ENCODE data around the gene PTTG1IP. TPM values are rescaled to one million over a fixed set of nuclear protein-coding genes. Genes with fewer than 3 reads are reported as not detected.

The PTTG1IP gene
- total RNA-seq, 1 experiment from 2014 or later: 330 TPM

DNA sequence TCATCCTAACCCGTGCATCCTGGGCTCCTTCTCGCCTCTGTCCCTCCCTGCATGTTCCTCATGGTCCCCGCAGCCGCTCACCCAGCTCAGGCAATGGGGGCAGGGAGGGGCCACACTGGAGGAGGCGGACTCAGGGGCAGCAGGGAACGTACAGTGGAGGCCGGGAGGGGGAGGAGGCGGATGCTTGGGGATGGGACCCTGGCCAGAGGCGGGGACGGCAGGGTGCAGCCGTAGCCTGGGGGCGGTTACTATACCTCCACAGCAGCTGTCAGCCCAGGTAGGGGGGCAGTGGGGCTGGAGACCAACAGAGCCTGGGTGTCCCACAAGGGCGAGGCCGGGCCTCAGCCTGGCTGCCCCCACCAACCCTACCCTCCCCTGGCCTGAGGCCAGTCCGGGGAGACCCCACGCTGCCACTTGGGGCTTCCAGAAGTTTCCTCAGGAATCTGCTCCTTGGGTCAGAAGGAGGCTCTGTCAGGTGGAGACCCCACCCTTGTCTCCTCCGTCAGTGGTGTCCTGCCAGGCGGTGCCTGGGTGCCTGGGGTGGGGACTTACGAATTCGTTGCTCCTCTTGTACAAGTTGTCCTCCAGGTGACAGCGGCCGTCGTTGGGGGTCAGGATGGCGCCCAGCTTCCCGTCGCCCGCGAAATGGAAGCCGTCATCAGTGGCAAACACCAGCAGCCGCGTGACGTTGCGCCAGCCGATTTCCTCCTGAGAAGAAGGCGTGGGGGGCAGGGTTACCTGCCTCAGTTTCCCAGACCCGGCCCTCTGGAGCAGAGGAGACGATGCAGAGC, 26.5 kb upstream of the PTTG1IP start:
- H4K20me1 ChIP-seq (ENCODE audit: low read length): no peaks in the 10 kb centered on the region
- ChIA-PET POLR2A (ENCODE audit: unreplicated experiment) (no interaction called here), CTCF (interaction anchor here (0.6 kb wide), 1 partner anchor 44 kb away, joined by 4 read pairs; no protein-coding TSS in a partner anchor)
- no peaks in the 10 kb centered on the region for H3K4me1 ChIP-seq (ENCODE audit: insufficient read depth, low read length)
- no peaks in the 10 kb centered on the region for H3K9me3 ChIP-seq (ENCODE audit: low read length)
- no peak overlapping the region for H3K9ac ChIP-seq (ENCODE audit: low read length)
- no peak overlapping the region for H3K4me3 ChIP-seq (ENCODE audit: low read length)
- H3K36me3 ChIP-seq (ENCODE audit: low read depth, low read length): peaks cover 14% of the 10 kb centered on the region
- no peak overlapping the region for H3K4me2 ChIP-seq (ENCODE audit: low read length)
- no peaks in the 10 kb centered on the region for H3K27me3 ChIP-seq (ENCODE audit: low read length)
- H3K27ac ChIP-seq (ENCODE audit: low read length): no peak overlapping the region
- H3F3A ChIP-seq (ENCODE audit: low read length, unreplicated experiment): peaks cover 6% of the 10 kb centered on the region
- no peaks in the 10 kb centered on the region for H3K79me2 ChIP-seq (ENCODE audit: low read length)
- no peak overlapping the region for H2AFZ ChIP-seq (ENCODE audit: low read length)
- H3K9me2 ChIP-seq (replicated peaks; ENCODE audit: low read length): no peaks in the 10 kb centered on the region
- DNase-seq (no peak), ATAC-seq (no peak)
- TF ChIP-seq EZH2 (IDR thresholded peaks at IDR 0.05; ENCODE audit: low read length, unreplicated experiment) (no peak), EZH2phosphoT487 (IDR thresholded peaks at IDR 0.05; ENCODE audit: borderline replicate concordance, low read length) (no peak)
- TF ChIP-seq, protein P1, sequence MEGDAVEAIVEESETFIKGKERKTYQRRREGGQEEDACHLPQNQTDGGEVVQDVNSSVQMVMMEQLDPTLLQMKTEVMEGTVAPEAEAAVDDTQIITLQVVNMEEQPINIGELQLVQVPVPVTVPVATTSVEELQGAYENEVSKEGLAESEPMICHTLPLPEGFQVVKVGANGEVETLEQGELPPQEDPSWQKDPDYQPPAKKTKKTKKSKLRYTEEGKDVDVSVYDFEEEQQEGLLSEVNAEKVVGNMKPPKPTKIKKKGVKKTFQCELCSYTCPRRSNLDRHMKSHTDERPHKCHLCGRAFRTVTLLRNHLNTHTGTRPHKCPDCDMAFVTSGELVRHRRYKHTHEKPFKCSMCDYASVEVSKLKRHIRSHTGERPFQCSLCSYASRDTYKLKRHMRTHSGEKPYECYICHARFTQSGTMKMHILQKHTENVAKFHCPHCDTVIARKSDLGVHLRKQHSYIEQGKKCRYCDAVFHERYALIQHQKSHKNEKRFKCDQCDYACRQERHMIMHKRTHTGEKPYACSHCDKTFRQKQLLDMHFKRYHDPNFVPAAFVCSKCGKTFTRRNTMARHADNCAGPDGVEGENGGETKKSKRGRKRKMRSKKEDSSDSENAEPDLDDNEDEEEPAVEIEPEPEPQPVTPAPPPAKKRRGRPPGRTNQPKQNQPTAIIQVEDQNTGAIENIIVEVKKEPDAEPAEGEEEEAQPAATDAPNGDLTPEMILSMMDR (conservative IDR thresholded peaks at IDR 0.05; ENCODE audit: low read depth, low read length): no peak
- intact Hi-C loops (cut with micrococcal nuclease): no loop called here
- BruUV-seq (replicated peaks): no TSS peak

DNA sequence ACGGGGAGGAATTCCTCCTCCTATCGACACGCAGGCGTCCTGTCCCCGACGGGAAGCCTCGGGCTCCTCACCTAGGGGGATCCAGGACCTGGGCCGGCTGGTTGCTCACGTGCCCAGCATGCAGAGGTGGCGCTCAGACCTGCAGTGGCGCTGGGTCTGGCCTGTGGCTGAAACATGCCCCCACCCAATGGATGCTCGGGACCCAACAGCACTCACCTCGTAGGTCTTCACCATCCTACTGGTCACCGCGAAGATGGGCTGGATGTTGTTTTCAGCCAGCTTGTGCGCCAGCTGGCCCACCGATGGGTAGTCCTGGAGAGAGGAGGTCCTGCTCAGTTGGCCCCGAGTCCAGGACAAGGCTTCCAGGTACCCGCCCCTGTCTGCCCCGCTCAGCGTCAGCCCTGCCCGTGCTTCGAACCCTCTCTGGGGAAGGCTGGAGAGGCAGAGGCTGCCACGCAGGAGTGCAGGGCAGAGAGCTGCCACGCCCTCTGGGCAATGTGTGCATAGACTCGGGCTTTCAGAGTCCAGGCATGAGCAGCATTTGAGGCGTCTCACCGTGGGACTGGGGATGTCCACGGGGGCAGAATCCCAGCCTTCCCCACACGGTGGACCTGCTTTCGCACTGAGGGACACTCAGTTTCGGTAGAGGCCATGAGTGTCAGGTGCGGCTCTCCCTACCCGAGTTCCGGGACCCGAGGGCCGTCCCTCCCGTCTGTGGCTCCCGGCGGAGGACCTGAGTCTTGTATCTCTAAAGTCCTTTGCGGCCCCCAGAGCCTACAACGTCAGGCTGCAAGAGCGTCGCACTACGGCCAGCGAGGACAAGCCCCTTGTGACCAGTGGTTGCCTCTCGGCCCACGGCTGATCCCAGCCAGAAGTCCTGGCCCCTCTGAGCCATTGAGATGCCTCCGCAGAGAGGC, 25.6 kb upstream of the PTTG1IP start:
- Histone ChIP-seq H3K9me2 (replicated peaks; ENCODE audit: low read length) (no peaks in the 10 kb centered on the region), H4K20me1 (ENCODE audit: low read length) (no peaks in the 10 kb centered on the region), H3K4me2 (ENCODE audit: low read length) (no peak overlapping the region), H3F3A (ENCODE audit: low read length, unreplicated experiment) (peaks cover 6% of the 10 kb centered on the region), H3K9ac (ENCODE audit: low read length) (no peak overlapping the region), H3K4me3 (ENCODE audit: low read length) (no peak overlapping the region), H3K9me3 (ENCODE audit: low read length) (no peaks in the 10 kb centered on the region), H3K36me3 (ENCODE audit: low read depth, low read length) (peaks cover 14% of the 10 kb centered on the region), H3K27me3 (ENCODE audit: low read length) (no peaks in the 10 kb centered on the region), H3K4me1 (ENCODE audit: insufficient read depth, low read length) (no peaks in the 10 kb centered on the region), H3K79me2 (ENCODE audit: low read length) (no peaks in the 10 kb centered on the region), H2AFZ (ENCODE audit: low read length) (no peak overlapping the region), H3K27ac (ENCODE audit: low read length) (no peak overlapping the region)
- ATAC-seq (no peak), DNase-seq (no peak)
- BruUV-seq (replicated peaks): no TSS peak
- CTCF ChIA-PET: no interaction called here
- POLR2A ChIA-PET (ENCODE audit: unreplicated experiment): no interaction called here
- intact Hi-C loops (cut with micrococcal nuclease): no loop called here
- TF ChIP-seq EZH2phosphoT487 (IDR thresholded peaks at IDR 0.05; ENCODE audit: borderline replicate concordance, low read length) (no peak), EZH2 (IDR thresholded peaks at IDR 0.05; ENCODE audit: low read length, unreplicated experiment) (no peak)
- TF ChIP-seq, protein P1 (conservative IDR thresholded peaks at IDR 0.05; ENCODE audit: low read depth, low read length): no peak
